PC-3 (cell line): ENCODE results near the gene SUSD3.

Source experiments
- EZH2 ChIP-seq: fragments of 300-600 bp; sonication (generic); IDR thresholded peaks from one replicate; pipeline ENCODE4 v1.6.1; 2017; ENCODE audit warnings: antibody characterized with exemption, mild to moderate bottlenecking, low read length; ENCODE audit not compliant: unreplicated experiment
- TF ChIP-seq, protein P1 (sequence below): fragments of 300-600 bp; sonication (generic); conservative IDR thresholded peaks from 2 replicates; pipeline ENCODE4 v1.5.1; 2017; ENCODE audit warnings: antibody characterized with exemption, low read depth, mild to moderate bottlenecking, low read length

DNA sequence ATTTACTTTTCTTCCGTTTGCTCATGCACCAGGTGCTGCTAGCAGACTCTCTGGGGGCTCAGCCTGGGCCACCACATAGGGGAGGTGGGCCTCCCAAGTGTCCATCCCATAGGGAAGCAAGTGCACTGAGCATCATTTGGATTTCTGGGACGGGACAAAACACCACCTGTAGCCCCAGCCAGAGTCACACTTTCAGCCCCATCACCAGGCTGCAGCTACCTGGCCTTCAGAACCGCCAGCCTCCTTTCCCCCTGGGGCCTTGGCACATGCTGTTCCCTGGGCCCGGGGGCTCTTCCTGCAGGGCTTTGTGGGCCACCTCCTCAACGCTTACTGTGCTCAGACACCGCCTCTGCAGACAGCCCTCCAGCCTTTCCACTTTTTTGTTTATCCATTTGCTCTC lies 19.6 kb upstream of the SUSD3 start:
- TF ChIP-seq, protein P1, sequence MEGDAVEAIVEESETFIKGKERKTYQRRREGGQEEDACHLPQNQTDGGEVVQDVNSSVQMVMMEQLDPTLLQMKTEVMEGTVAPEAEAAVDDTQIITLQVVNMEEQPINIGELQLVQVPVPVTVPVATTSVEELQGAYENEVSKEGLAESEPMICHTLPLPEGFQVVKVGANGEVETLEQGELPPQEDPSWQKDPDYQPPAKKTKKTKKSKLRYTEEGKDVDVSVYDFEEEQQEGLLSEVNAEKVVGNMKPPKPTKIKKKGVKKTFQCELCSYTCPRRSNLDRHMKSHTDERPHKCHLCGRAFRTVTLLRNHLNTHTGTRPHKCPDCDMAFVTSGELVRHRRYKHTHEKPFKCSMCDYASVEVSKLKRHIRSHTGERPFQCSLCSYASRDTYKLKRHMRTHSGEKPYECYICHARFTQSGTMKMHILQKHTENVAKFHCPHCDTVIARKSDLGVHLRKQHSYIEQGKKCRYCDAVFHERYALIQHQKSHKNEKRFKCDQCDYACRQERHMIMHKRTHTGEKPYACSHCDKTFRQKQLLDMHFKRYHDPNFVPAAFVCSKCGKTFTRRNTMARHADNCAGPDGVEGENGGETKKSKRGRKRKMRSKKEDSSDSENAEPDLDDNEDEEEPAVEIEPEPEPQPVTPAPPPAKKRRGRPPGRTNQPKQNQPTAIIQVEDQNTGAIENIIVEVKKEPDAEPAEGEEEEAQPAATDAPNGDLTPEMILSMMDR, result no peak
- no peak for TF ChIP-seq EZH2
